IMR-90 (cell line): ENCODE results near the gene RPGR. TPM values are rescaled to one million over a fixed set of nuclear protein-coding genes. Genes with fewer than 3 reads are reported as not detected.

Source experiments
- ATAC-seq: fragments of 200-7000 bp; cut with Tn5 transposase; 2 replicates; pipeline ENCODE4 v1.9.1; 2020; ENCODE audit warnings: low read depth, mild to moderate bottlenecking, moderate library complexity
- BruUV-seq: library from RNA; stranded (reverse); fragments of 400-500 nt; replicated peaks from 2 replicates; lab custom pipeline; 2021; lab: Mats Ljungman, UMichigan
- CTCF ChIA-PET: fragments of 300-600 bp; formaldehyde crosslinking; extraction: SDS; loops from one replicate; lab custom pipeline; 2021; ENCODE audit warnings: antibody characterized with exemption; lab: Yijun Ruan, JAX
- POLR2A ChIA-PET: fragments of 300-600 bp; sonication (Branson Sonifier 250); formaldehyde crosslinking; loops from one replicate; lab custom pipeline; 2022; ENCODE audit warnings: antibody characterized with exemption; ENCODE audit not compliant: unreplicated experiment; lab: Charles Lee
- DNase-seq: peaks from one replicate; pipeline ENCODE4 v3.0.0; 2013
- H2AFZ ChIP-seq: replicated peaks from 2 replicates; pipeline ENCODE3; 2013; ENCODE audit warnings: low read length, mild to moderate bottlenecking; ENCODE audit not compliant: poor library complexity
- H2AK5ac ChIP-seq: 2 replicates; pipeline ENCODE4 v1.6.1; 2013; ENCODE audit warnings: low read depth, low read length, inconsistent platforms
- H2AK9ac ChIP-seq: replicated peaks from 2 replicates; pipeline ENCODE3; 2013; ENCODE audit warnings: mild to moderate bottlenecking, low read depth, low read length, moderate library complexity; ENCODE audit not compliant: poor library complexity
- H2BK120ac ChIP-seq: 2 replicates; pipeline ENCODE4 v1.6.1; 2013; ENCODE audit warnings: low read depth, low read length, inconsistent platforms
- H2BK15ac ChIP-seq: 3 replicates; pipeline ENCODE4 v1.6.1; 2013; ENCODE audit warnings: low read depth, low read length, inconsistent platforms
- H2BK20ac ChIP-seq: 2 replicates; pipeline ENCODE4 v1.6.1; 2013; ENCODE audit warnings: low read depth, mild to moderate bottlenecking, inconsistent platforms, low read length, moderate library complexity
- H2BK5ac ChIP-seq: 2 replicates; pipeline ENCODE4 v1.6.1; 2013; ENCODE audit warnings: mild to moderate bottlenecking, low read depth, low read length, inconsistent platforms; ENCODE audit not compliant: poor library complexity, severe bottlenecking
- H3K14ac ChIP-seq: replicated peaks from 2 replicates; pipeline ENCODE4 v1.6.1; 2013; ENCODE audit warnings: low read depth, low read length, inconsistent platforms
- H3K18ac ChIP-seq: 2 replicates; pipeline ENCODE4 v1.6.1; 2013; ENCODE audit warnings: low read depth, low read length, control low read depth
- H3K23ac ChIP-seq: 2 replicates; pipeline ENCODE4 v1.6.1; 2013; ENCODE audit warnings: low read depth, low read length, inconsistent platforms
- H3K27ac ChIP-seq: 2 replicates; pipeline ENCODE4 v1.5.1; 2013; ENCODE audit warnings: mild to moderate bottlenecking, control low read depth, low read length; ENCODE audit not compliant: insufficient read depth
- H3K27me3 ChIP-seq: 2 replicates; pipeline ENCODE4 v1.6.1; 2013; ENCODE audit warnings: low read length; ENCODE audit not compliant: control insufficient read depth, insufficient read depth
- H3K36me3 ChIP-seq: 2 replicates; pipeline ENCODE4 v1.6.1; 2013; ENCODE audit warnings: low read length, mixed read lengths; ENCODE audit not compliant: control insufficient read depth, insufficient read depth
- H3K4ac ChIP-seq: 2 replicates; pipeline ENCODE4 v1.6.1; 2013; ENCODE audit warnings: low read depth, low read length, inconsistent platforms
- H3K4me1 ChIP-seq: 2 replicates; pipeline ENCODE4 v1.6.1; 2013; ENCODE audit warnings: low read length, mixed read lengths; ENCODE audit not compliant: control insufficient read depth, insufficient read depth
- H3K4me2 ChIP-seq: 2 replicates; pipeline ENCODE4 v1.6.1; 2013; ENCODE audit warnings: low read depth, mild to moderate bottlenecking, control low read depth, low read length, moderate library complexity
- H3K4me3 ChIP-seq: 2 replicates; pipeline ENCODE4 v1.5.1; 2013; ENCODE audit warnings: low read depth, mild to moderate bottlenecking, control low read depth, low read length, moderate library complexity; ENCODE audit not compliant: insufficient read depth
- H3K56ac ChIP-seq: 2 replicates; pipeline ENCODE4 v1.6.1; 2013; ENCODE audit warnings: low read length, inconsistent platforms; ENCODE audit not compliant: insufficient read depth; ENCODE audit errors: extremely low read depth
- H3K79me1 ChIP-seq, 2 experiments: 2 replicates each; pipeline ENCODE4 v1.6.1; 2013; ENCODE audit warnings: low read length in 2 of 2, inconsistent platforms in 1 of 2, low read depth in 1 of 2
- H3K9ac ChIP-seq: 2 replicates; pipeline ENCODE4 v1.6.1; 2013; ENCODE audit warnings: low read depth, low read length, control low read depth
- H3K9me1 ChIP-seq: 2 replicates; pipeline ENCODE4 v1.6.1; 2013; ENCODE audit warnings: low read length, inconsistent platforms; ENCODE audit not compliant: insufficient read depth
- H3K9me3 ChIP-seq: 2 replicates; pipeline ENCODE4 v1.6.1; 2013; ENCODE audit warnings: low read length; ENCODE audit not compliant: control insufficient read depth, insufficient read depth
- H4K20me1 ChIP-seq: 2 replicates; pipeline ENCODE4 v1.6.1; 2013; ENCODE audit warnings: low read length, inconsistent platforms; ENCODE audit not compliant: insufficient read depth
- H4K5ac ChIP-seq: 2 replicates; pipeline ENCODE4 v1.6.1; 2013; ENCODE audit warnings: mild to moderate bottlenecking, low read depth, low read length, control low read depth
- H4K8ac ChIP-seq, 2 experiments: 2 replicates each; pipeline ENCODE4 v1.6.1; 2013; ENCODE audit warnings: low read depth in 2 of 2, low read length in 2 of 2, control low read depth in 1 of 2, inconsistent platforms in 1 of 2
- H4K91ac ChIP-seq: 2 replicates; pipeline ENCODE4 v1.6.1; 2013; ENCODE audit warnings: low read depth, low read length, inconsistent platforms; ENCODE audit not compliant: insufficient read depth
- BHLHE40 ChIP-seq: fragments of 150-350 bp; IDR thresholded peaks from 2 replicates; pipeline ENCODE4 v1.6.1; 2016; ENCODE audit warnings: mild to moderate bottlenecking, low read depth, low read length
- CEBPB ChIP-seq: IDR thresholded peaks from 2 replicates; pipeline ENCODE4 v1.6.1; 2012; ENCODE audit warnings: low read depth, low read length, improper control_type of control experiment
- CHD1 ChIP-seq: IDR thresholded peaks from 2 replicates; pipeline ENCODE4 v1.6.1; 2012; ENCODE audit warnings: low read depth, low read length, improper control_type of control experiment
- FOS ChIP-seq: fragments of 150-350 bp; IDR thresholded peaks from 2 replicates; pipeline ENCODE4 v1.6.1; 2016; ENCODE audit warnings: low read depth, low read length
- MAFK ChIP-seq: IDR thresholded peaks from 2 replicates; pipeline ENCODE4 v1.6.1; 2012; ENCODE audit warnings: low read depth, low read length, improper control_type of control experiment
- MAZ ChIP-seq: IDR thresholded peaks from 2 replicates; pipeline ENCODE4 v1.6.1; 2012; ENCODE audit warnings: low read depth, mild to moderate bottlenecking, low read length, improper control_type of control experiment, moderate library complexity, borderline replicate concordance
- MXI1 ChIP-seq: IDR thresholded peaks from 2 replicates; pipeline ENCODE4 v1.6.1; 2012; ENCODE audit warnings: low read depth, mild to moderate bottlenecking, low read length, moderate library complexity, borderline replicate concordance
- NFE2L2 ChIP-seq: fragments of 150-350 bp; IDR thresholded peaks from 2 replicates; pipeline ENCODE4 v1.6.1; 2016; ENCODE audit warnings: low read depth, mild to moderate bottlenecking, low read length
- POLR2A ChIP-seq: IDR thresholded peaks from 2 replicates; pipeline ENCODE4 v1.6.1; 2012; ENCODE audit warnings: mild to moderate bottlenecking, low read depth, low read length
- RAD21 ChIP-seq: IDR thresholded peaks from 2 replicates; pipeline ENCODE4 v1.6.1; 2012; ENCODE audit warnings: low read length, improper control_type of control experiment
- RCOR1 ChIP-seq: IDR thresholded peaks from 2 replicates; pipeline ENCODE4 v1.6.1; 2012; ENCODE audit warnings: mild to moderate bottlenecking, low read length, improper control_type of control experiment; ENCODE audit not compliant: insufficient replicate concordance
- RFX5 ChIP-seq: IDR thresholded peaks from 2 replicates; pipeline ENCODE4 v1.8.0; 2012; ENCODE audit warnings: low read depth, mild to moderate bottlenecking, low read length, moderate library complexity
- SMC3 ChIP-seq: fragments of 150-350 bp; IDR thresholded peaks from 2 replicates; pipeline ENCODE4 v1.6.1; 2016; ENCODE audit warnings: low read depth, mild to moderate bottlenecking, antibody characterized with exemption, low read length, moderate library complexity
- WGBS, 2 experiments: methylation state at CpG; one replicate each; pipeline versions ENCODE4 v1.1.5 to v1.1.7; 2013; ENCODE audit warnings: missing lambda C conversion rate in 2 of 2; ENCODE audit not compliant: insufficient read length in 1 of 2; ENCODE audit errors: extremely low coverage in 2 of 2; 5-methylcytosine and 5-hydroxymethylcytosine counted together
- dilution Hi-C: fragments of 300-500 bp; cut with HindIII; formaldehyde crosslinking; loops from one replicate; pipeline ENCODE4 v1.14.3; 2018; ENCODE audit warnings: low sequenced_read_pairs; ENCODE audit not compliant: unreplicated experiment
- in situ Hi-C: fragments of 300-500 bp; cut with MboI; formaldehyde crosslinking; loops from 3 replicates; pipeline ENCODE4 v1.14.3; 2019; ENCODE audit warnings: low sequenced_read_pairs, inconsistent platforms, mixed read lengths
- intact Hi-C: fragments of 100-400 bp; cut with micrococcal nuclease; formaldehyde crosslinking; loops from 2 replicates; pipeline ENCODE4 v1.10.0; 2022
- polyA plus RNA-seq, 3 experiments: library from polyadenylated mRNA; depleted of rRNA; stranded (reverse); fragments of >200 nt; gene quantifications; 2 replicates each; pipeline ENCODE4 v1.2.3, GENCODE V29; 2012; ENCODE audit warnings: low replicate concordance in 1 of 3
- total RNA-seq: library from RNA; depleted of rRNA; stranded (reverse); fragments of >200 nt; gene quantifications from 2 replicates; pipeline ENCODE4 v1.2.3, GENCODE V29; 2012
- TF ChIP-seq, protein P1 (sequence below): fragments of 150-350 bp; IDR thresholded peaks from 2 replicates; pipeline ENCODE4 v1.6.1; 2017; ENCODE audit warnings: mild to moderate bottlenecking, antibody characterized with exemption, low read length, low read depth
- TF ChIP-seq, protein P2 (sequence below): fragments of 150-350 bp; IDR thresholded peaks from 2 replicates; pipeline ENCODE4 v1.6.1; 2016; ENCODE audit warnings: low read depth, mild to moderate bottlenecking, low read length, moderate library complexity, borderline replicate concordance
- TF ChIP-seq, protein P3 (sequence below): conservative IDR thresholded peaks from 2 replicates; pipeline ENCODE4 v1.5.1; 2012; ENCODE audit warnings: mild to moderate bottlenecking, low read depth, low read length, improper control_type of control experiment

Gene RPGR
- total and polyA plus RNA-seq, 2 of the 4 experiments (the other 2 are of a cell fraction), result 2.2 to 3.8 TPM

DNA sequence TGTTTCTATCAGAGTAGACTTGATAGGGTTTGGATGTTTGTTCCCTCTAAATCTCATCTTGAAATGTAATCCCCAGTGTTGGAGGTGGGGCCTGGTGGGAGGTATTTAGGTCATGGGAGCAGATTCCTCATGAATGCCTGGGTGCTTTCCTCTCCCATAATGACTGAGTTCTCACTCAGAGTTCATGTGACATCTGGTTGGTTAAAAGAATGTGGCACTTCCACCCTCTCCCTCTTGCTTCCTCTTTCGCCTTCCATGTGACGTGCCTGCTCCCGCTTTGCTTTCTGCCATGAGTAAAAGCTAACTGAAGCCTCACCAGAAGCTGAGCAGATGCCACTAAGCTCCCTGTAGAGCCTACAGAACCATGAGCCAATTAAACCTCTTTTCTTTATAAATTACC, 59.3 kb downstream of the RPGR start:
- Histone ChIP-seq H4K91ac (no peak overlapping the region), H4K5ac (no peak overlapping the region), H2BK5ac (no peak overlapping the region), H3K56ac (no peak overlapping the region), H3K14ac (no peak overlapping the region), H3K4ac (no peak overlapping the region), H4K20me1 (no peaks in the 10 kb centered on the region), H3K4me3 (no peak overlapping the region), H3K23ac (no peak overlapping the region), H2BK15ac (no peak overlapping the region), H3K36me3 (no peaks in the 10 kb centered on the region), H2BK20ac (no peak overlapping the region), H2AFZ (no peak overlapping the region), H2AK9ac (no peak overlapping the region), H4K8ac (no peak overlapping the region), H3K27me3 (no peaks in the 10 kb centered on the region), H3K18ac (no peak overlapping the region), H3K9me1 (no peaks in the 10 kb centered on the region), H3K4me2 (no peak overlapping the region), H2AK5ac (no peak overlapping the region), H3K4me1 (peaks cover 2% of the 10 kb centered on the region), H3K9ac (no peak overlapping the region), H3K27ac (no peak overlapping the region), H3K79me1 (no peaks in the 10 kb centered on the region), H2BK120ac (no peak overlapping the region), H3K9me3 (0 out of 2 replicates have a peak, but pooled peaks cover 2% of the 10 kb centered on the region)
- ChIA-PET CTCF (no interaction called here), POLR2A (no interaction called here)
- no peak for ATAC-seq
- no TSS peak for BruUV-seq
- dilution Hi-C loops, result no loop called here
- 87% methylated on average over 3 of the region's 3 CpGs; no CpG with 5 or more reads in 1 of the 2 experiments for WGBS, 2 experiments
- in situ Hi-C loops, result no loop called here
- DNase-seq, result no peak
- intact Hi-C loops, result no loop called here
- no peak for TF ChIP-seq SMC3
- TF ChIP-seq BHLHE40, result no peak
- no peak for TF ChIP-seq POLR2A
- no peak for TF ChIP-seq NFE2L2
- TF ChIP-seq MXI1, result no peak
- TF ChIP-seq, protein P1, sequence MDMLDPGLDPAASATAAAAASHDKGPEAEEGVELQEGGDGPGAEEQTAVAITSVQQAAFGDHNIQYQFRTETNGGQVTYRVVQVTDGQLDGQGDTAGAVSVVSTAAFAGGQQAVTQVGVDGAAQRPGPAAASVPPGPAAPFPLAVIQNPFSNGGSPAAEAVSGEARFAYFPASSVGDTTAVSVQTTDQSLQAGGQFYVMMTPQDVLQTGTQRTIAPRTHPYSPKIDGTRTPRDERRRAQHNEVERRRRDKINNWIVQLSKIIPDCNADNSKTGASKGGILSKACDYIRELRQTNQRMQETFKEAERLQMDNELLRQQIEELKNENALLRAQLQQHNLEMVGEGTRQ, result no peak
- TF ChIP-seq, protein P2, sequence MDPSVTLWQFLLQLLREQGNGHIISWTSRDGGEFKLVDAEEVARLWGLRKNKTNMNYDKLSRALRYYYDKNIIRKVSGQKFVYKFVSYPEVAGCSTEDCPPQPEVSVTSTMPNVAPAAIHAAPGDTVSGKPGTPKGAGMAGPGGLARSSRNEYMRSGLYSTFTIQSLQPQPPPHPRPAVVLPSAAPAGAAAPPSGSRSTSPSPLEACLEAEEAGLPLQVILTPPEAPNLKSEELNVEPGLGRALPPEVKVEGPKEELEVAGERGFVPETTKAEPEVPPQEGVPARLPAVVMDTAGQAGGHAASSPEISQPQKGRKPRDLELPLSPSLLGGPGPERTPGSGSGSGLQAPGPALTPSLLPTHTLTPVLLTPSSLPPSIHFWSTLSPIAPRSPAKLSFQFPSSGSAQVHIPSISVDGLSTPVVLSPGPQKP, result no peak
- TF ChIP-seq, protein P3, sequence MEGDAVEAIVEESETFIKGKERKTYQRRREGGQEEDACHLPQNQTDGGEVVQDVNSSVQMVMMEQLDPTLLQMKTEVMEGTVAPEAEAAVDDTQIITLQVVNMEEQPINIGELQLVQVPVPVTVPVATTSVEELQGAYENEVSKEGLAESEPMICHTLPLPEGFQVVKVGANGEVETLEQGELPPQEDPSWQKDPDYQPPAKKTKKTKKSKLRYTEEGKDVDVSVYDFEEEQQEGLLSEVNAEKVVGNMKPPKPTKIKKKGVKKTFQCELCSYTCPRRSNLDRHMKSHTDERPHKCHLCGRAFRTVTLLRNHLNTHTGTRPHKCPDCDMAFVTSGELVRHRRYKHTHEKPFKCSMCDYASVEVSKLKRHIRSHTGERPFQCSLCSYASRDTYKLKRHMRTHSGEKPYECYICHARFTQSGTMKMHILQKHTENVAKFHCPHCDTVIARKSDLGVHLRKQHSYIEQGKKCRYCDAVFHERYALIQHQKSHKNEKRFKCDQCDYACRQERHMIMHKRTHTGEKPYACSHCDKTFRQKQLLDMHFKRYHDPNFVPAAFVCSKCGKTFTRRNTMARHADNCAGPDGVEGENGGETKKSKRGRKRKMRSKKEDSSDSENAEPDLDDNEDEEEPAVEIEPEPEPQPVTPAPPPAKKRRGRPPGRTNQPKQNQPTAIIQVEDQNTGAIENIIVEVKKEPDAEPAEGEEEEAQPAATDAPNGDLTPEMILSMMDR, result no peak
- no peak for TF ChIP-seq MAZ
- no peak for TF ChIP-seq FOS
- TF ChIP-seq CEBPB, result no peak
- TF ChIP-seq RAD21, result no peak
- TF ChIP-seq CHD1, result no peak
- TF ChIP-seq RCOR1, result no peak
- no peak for TF ChIP-seq MAFK
- no peak for TF ChIP-seq RFX5
